Measurements from ENCODE around the gene CHST5.

CHST5 gene

DNA sequence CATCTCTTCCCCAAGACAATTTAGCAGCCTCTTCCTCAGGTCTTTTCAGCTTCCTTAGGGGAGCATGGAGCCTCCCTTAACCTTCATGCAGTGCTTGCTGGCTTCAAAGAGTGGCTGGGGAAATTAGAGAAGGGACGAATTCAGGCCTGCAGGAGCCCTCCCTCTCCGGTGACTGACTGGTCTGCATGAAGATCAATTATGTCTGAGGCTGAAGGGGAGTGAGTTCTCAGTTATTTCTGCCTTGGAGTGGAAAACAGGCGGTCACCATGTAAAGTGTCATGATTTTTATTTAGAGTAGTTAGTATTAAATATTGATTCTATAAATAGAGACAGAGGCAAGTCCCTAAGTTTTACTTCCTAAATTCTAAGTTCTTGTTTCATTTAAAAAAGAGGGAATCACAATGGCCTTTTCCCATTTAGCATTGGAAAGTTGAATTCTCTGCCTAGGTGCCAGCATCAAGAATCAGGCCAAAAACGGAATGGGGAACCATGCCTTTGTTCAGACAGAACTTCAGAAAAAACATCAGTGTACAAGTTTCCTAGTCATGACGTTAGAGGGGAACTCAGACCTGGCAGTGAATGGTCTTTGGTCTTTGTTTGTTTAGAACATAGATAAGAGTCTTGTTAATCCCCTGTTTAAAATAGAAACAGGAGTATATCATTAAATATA lies 34.6 kb upstream of the CHST5 start:
- Histone ChIP-seq H3K27me3 (no peaks in the 10 kb centered on the region), H3K4me2 (peak overlapping the region; percentile 18 to 97 (median 57); a peak in 18 of 22 replicates), H3K4me3 (no peak overlapping the region), H3K27ac (peak overlapping the region in 4 of 11 experiments; percentile 47 to 67 (median 52); a peak in 8 of 22 replicates), H4K20me1 (peaks cover 53 to 92% (median 89%) of the 10 kb centered on the region in 11 experiments), H3K9ac (peak overlapping the region in 4 of 11 experiments; percentile 25 to 59 (median 42); a peak in 5 of 22 replicates), H3K36me3 (peaks cover 73 to 83% (median 81%) of the 10 kb centered on the region in 11 experiments), H3K9me3 (replicated peaks in 1 of 11) (no peaks in the 10 kb centered on the region), H3K4me1 (peaks cover 43 to 69% (median 57%) of the 10 kb centered on the region in 10 experiments)
- TF ChIP-seq Cebpa-rat (IDR thresholded peaks at IDR 0.05): no peak

- Histone ChIP-seq H3K27me3 (no peaks in the 10 kb centered on the region), H3K27ac (no peak overlapping the region), H4K20me1 (peaks cover 40 to 66% (median 63%) of the 10 kb centered on the region in 11 experiments), H3K4me1 (peaks cover 55 to 76% (median 66%) of the 10 kb centered on the region in 10 experiments), H3K9me3 (replicated peaks in 1 of 11) (no peaks in the 10 kb centered on the region), H3K4me2 (peak overlapping the region; percentile 94 to 100 (median 98)), H3K4me3 (peak overlapping the region in 2 of 10 experiments; percentile 89 to 97; a peak in 1 of 20 replicates), H3K9ac (peak overlapping the region in 3 of 11 experiments; percentile 9 to 93 (median 89); a peak in 3 of 22 replicates), H3K36me3 (peaks cover 47 to 57% (median 55%) of the 10 kb centered on the region in 11 experiments)
- TF ChIP-seq Cebpa-rat (IDR thresholded peaks at IDR 0.05): no peak
These were observed 32.0 kb upstream of the CHST5 start for GRCh38 chr16:75567911-75568310.

DNA sequence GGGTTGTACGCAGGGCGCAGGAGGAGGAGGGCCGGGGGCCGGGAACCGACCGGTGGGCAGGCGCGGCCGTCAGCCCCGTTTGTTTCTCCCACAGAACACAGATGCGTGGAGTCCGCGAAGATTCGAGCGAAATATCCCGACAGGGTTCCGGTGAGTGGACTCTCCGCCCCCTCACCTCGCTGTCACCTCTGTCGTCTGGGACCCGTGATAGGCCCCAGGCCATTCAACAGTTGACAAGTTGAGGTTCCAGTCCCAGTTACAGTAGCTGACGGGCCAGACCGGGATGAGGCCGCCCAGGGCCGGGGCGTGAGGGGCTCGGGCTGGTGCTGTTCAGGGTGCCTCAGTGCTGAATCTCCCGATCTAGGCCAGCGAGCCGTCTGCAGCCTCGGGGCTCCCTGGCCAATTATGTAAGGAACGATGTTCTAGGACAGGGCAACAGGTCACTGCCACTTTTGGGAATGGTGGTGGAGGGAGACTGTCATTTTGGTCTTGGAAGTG lies 30.9 kb upstream of the CHST5 start:
- Histone ChIP-seq H3K4me1 (peaks cover 55 to 65% (median 60%) of the 10 kb centered on the region in 10 experiments), H3K36me3 (peaks cover 36 to 46% (median 44%) of the 10 kb centered on the region in 11 experiments), H3K9me3 (replicated peaks in 1 of 11) (no peaks in the 10 kb centered on the region), H3K9ac (peak overlapping the region; percentile 85 to 95 (median 89)), H3K27ac (peak overlapping the region; percentile 70 to 87 (median 81)), H3K4me3 (peak overlapping the region; percentile 85 to 100 (median 96)), H3K4me2 (peak overlapping the region; percentile 94 to 100 (median 98)), H4K20me1 (peaks cover 34 to 55% (median 53%) of the 10 kb centered on the region in 11 experiments; a peak in 21 of 22 replicates), H3K27me3 (no peaks in the 10 kb centered on the region)
- no peak for TF ChIP-seq Cebpa-rat (IDR thresholded peaks at IDR 0.05)

GRCh38 chr16:75566040-75566757 lies 30.3 kb upstream of the CHST5 start, which contains the start of gene GABARAPL2:
Gene GABARAPL2 (plus strand): TSS chr16:75566379. CDS start chr16:75566487, 108 bp downstream.
- Histone ChIP-seq H3K9ac (peak within 1 kb of the TSS; percentile 85 to 95 (median 89)), H3K27me3 (no peaks in the 10 kb centered on the region), H3K4me2 (peak within 1 kb of the TSS; percentile 94 to 100 (median 98)), H4K20me1 (peaks cover 34 to 49% (median 48%) of the 10 kb centered on the region in 11 experiments; a peak in 21 of 22 replicates), H3K4me1 (peaks cover 53 to 59% (median 57%) of the 10 kb centered on the region in 10 experiments), H3K27ac (peak within 1 kb of the TSS; percentile 70 to 87 (median 81)), H3K36me3 (peaks cover 30 to 40% (median 38%) of the 10 kb centered on the region in 11 experiments), H3K4me3 (peak within 1 kb of the TSS; percentile 85 to 100 (median 96)), H3K9me3 (replicated peaks in 1 of 11) (no peaks in the 10 kb centered on the region)
- no peak for TF ChIP-seq Cebpa-rat (IDR thresholded peaks at IDR 0.05)

- peak overlapping the region; percentile 70 to 87 (median 81); a peak in 20 of 22 replicates for H3K27ac ChIP-seq
- TF ChIP-seq Cebpa-rat (IDR thresholded peaks at IDR 0.05): no peak
- no peaks in the 10 kb centered on the region for H3K9me3 ChIP-seq (replicated peaks in 1 of 11)
- peaks cover 28 to 34% (median 32%) of the 10 kb centered on the region in 11 experiments for H3K36me3 ChIP-seq
- peak overlapping the region; percentile 85 to 95 (median 89) for H3K9ac ChIP-seq
- no peaks in the 10 kb centered on the region for H3K27me3 ChIP-seq
- peaks cover 47 to 56% (median 53%) of the 10 kb centered on the region in 10 experiments for H3K4me1 ChIP-seq
- H4K20me1 ChIP-seq: peaks cover 29 to 44% (median 43%) of the 10 kb centered on the region in 11 experiments; a peak in 21 of 22 replicates
- H3K4me2 ChIP-seq: peak overlapping the region; percentile 75 to 99 (median 91)
- peak overlapping the region; percentile 85 to 100 (median 96) for H3K4me3 ChIP-seq
These were observed 29.7 kb upstream of the CHST5 start for GRCh38 chr16:75565640-75566039.

DNA sequence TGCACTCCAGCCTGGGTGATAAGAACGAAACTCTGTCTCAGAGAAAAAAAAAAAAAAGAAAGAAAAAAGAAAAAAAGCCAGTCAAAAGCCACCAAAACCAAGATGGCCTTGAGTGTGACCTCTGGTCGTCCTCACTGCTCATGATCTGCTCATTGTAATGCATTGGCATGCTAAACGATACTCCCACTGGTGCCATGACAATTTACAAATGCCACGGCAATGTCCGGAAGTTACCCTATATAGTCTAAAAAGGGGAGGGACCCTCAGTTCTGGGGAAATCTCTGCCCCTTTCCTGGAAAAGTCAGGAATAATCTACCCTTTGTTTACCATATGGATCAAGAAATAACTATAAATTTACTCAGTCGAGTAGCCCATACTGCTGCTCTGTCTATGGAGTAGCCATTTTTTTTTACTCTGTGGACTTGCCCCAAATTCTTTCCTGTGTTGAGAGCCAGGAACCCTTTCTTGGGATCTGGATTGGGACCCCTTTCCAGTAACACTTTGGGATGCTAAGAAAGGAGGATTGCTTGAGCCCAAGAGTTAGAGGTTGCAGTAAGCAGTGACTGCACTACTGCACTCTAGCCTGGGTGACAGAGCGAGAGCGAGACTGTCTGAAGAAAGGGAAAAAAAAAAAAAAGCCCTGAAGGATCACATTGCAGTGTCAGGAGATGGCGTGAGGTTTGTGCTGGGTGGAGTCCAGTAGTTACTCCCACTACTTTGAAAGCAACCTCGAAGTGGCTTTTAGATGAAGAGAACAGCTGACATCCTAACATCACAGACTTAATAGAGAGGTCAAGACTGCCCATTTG lies 23.9 kb upstream of the CHST5 start:
- H3K4me2 ChIP-seq: no peak overlapping the region
- no peaks in the 10 kb centered on the region for H3K9me3 ChIP-seq (replicated peaks in 1 of 11)
- no peak overlapping the region for H3K27ac ChIP-seq
- H3K36me3 ChIP-seq: no peaks in the 10 kb centered on the region
- TF ChIP-seq Cebpa-rat (IDR thresholded peaks at IDR 0.05): no peak
- H3K27me3 ChIP-seq: peaks cover 0 to 6% (median under 1%) of the 10 kb centered on the region in 11 experiments; a peak in 6 of 22 replicates
- no peaks in the 10 kb centered on the region for H4K20me1 ChIP-seq
- H3K4me3 ChIP-seq: no peak overlapping the region
- H3K9ac ChIP-seq: no peak overlapping the region
- H3K4me1 ChIP-seq: peaks cover 12 to 24% (median 15%) of the 10 kb centered on the region in 10 experiments

- no peak for TF ChIP-seq Cebpa-rat (IDR thresholded peaks at IDR 0.05)
- H3K9ac ChIP-seq: no peak overlapping the region
- H3K4me3 ChIP-seq: no peak overlapping the region
- peaks cover 8 to 23% (median 15%) of the 10 kb centered on the region in 10 experiments; a peak in 19 of 20 replicates for H3K4me1 ChIP-seq
- H3K36me3 ChIP-seq: no peaks in the 10 kb centered on the region
- no peaks in the 10 kb centered on the region for H4K20me1 ChIP-seq
- H3K27ac ChIP-seq: no peak overlapping the region
- peaks cover 0 to 14% (median 6%) of the 10 kb centered on the region in 11 experiments; a peak in 7 of 22 replicates for H3K27me3 ChIP-seq
- no peak overlapping the region for H3K4me2 ChIP-seq
- H3K9me3 ChIP-seq (replicated peaks in 1 of 11): no peaks in the 10 kb centered on the region
These were observed 23.0 kb upstream of the CHST5 start for GRCh38 chr16:75558846-75559401.

All from BLaER1 treated with 17β-estradiol and CSF1 and Interleukin-3, amounts not matched to agents 10 nM and 100 nM (cell line).